ENCODE results near the gene PTPRJ. TPM values are rescaled to one million over a fixed set of nuclear protein-coding genes. Genes with fewer than 3 reads are reported as not detected.

The PTPRJ gene
- total and polyA plus RNA-seq, 2 donors (not counting 1 experiment from before 2014, with no cell fraction given): 5.3 to 5.8 TPM

GRCh38 chr11:48169717-48170116, 189.4 kb downstream of the PTPRJ start:
- H3K79me2 ChIP-seq (ENCODE audit: control insufficient read depth, insufficient read depth, low read length): no peaks in the 10 kb centered on the region
- no peak overlapping the region for H3K4me3 ChIP-seq (replicated peaks in 1 of 4; ENCODE audit: control extremely low read depth in 1 of 4, insufficient read depth in 1 of 4, low read depth in 3 of 4, low read length in 4 of 4)
- no peak for TF ChIP-seq CTCF (conservative IDR thresholded peaks at IDR 0.05 in 1 of 2, IDR thresholded peaks at IDR 0.05 in 1 of 2; ENCODE audit: low read depth in 1 of 2, low read length in 2 of 2)
- no peak for TF ChIP-seq EZH2 (IDR thresholded peaks at IDR 0.05; ENCODE audit: low read length, missing control alignments)
- no peaks in the 10 kb centered on the region for H3K9me3 ChIP-seq (ENCODE audit: control insufficient read depth, insufficient read depth, low read depth, low read length)
- no peaks in the 10 kb centered on the region for H4K20me1 ChIP-seq (ENCODE audit: control insufficient read depth, extremely low read depth, insufficient read depth, low read length)
- peak overlapping the region; percentile 66 for H2AFZ ChIP-seq (ENCODE audit: low read length)
- peaks cover 20% of the 10 kb centered on the region for H3K4me1 ChIP-seq (ENCODE audit: control insufficient read depth, extremely low read depth, insufficient read depth, low read length)
- H3K36me3 ChIP-seq (ENCODE audit: control insufficient read depth, insufficient read depth, low read length): no peaks in the 10 kb centered on the region
- H3K4me2 ChIP-seq (ENCODE audit: extremely low read depth, insufficient read depth, low read length): no peak overlapping the region
- no peak overlapping the region for H3K9ac ChIP-seq (ENCODE audit: insufficient read depth, low read length)
- H3K27me3 ChIP-seq (ENCODE audit: control insufficient read depth, insufficient read depth, low read length): no peaks in the 10 kb centered on the region
- peak; percentile 31 to 62 for DNase-seq (ENCODE audit: low read depth in 2 of 2)
- H3K27ac ChIP-seq (ENCODE audit: insufficient read depth, low read length): peak overlapping the region; percentile 81

- Histone ChIP-seq H3K4me2 (ENCODE audit: extremely low read depth, insufficient read depth, low read length) (peak overlapping the region; percentile 56), H3K27ac (ENCODE audit: insufficient read depth, low read length) (peak overlapping the region; percentile 81), H3K79me2 (ENCODE audit: control insufficient read depth, insufficient read depth, low read length) (no peaks in the 10 kb centered on the region), H3K27me3 (ENCODE audit: control insufficient read depth, insufficient read depth, low read length) (no peaks in the 10 kb centered on the region), H3K4me3 (replicated peaks in 1 of 4; ENCODE audit: control extremely low read depth in 1 of 4, insufficient read depth in 1 of 4, low read depth in 3 of 4, low read length in 4 of 4) (no peak overlapping the region), H2AFZ (ENCODE audit: low read length) (peak overlapping the region; percentile 66), H3K9me3 (ENCODE audit: control insufficient read depth, insufficient read depth, low read depth, low read length) (no peaks in the 10 kb centered on the region), H3K36me3 (ENCODE audit: control insufficient read depth, insufficient read depth, low read length) (no peaks in the 10 kb centered on the region), H3K9ac (ENCODE audit: insufficient read depth, low read length) (peak overlapping the region; percentile 5), H4K20me1 (ENCODE audit: control insufficient read depth, extremely low read depth, insufficient read depth, low read length) (no peaks in the 10 kb centered on the region), H3K4me1 (ENCODE audit: control insufficient read depth, extremely low read depth, insufficient read depth, low read length) (peaks cover 20% of the 10 kb centered on the region)
- DNase-seq (ENCODE audit: low read depth in 2 of 2): peak; percentile 35 to 47
- TF ChIP-seq EZH2 (IDR thresholded peaks at IDR 0.05; ENCODE audit: low read length, missing control alignments) (no peak), CTCF (conservative IDR thresholded peaks at IDR 0.05 in 1 of 2, IDR thresholded peaks at IDR 0.05 in 1 of 2; ENCODE audit: low read depth in 1 of 2, low read length in 2 of 2) (no peak)
Measured at GRCh38 chr11:48170241-48171233, 190.2 kb downstream of the PTPRJ start.

- no peaks in the 10 kb centered on the region for H3K27me3 ChIP-seq (ENCODE audit: control insufficient read depth, insufficient read depth, low read length)
- TF ChIP-seq EZH2 (IDR thresholded peaks at IDR 0.05; ENCODE audit: low read length, missing control alignments) (no peak), CTCF (conservative IDR thresholded peaks at IDR 0.05 in 1 of 2, IDR thresholded peaks at IDR 0.05 in 1 of 2; ENCODE audit: low read depth in 1 of 2, low read length in 2 of 2) (peak; percentile 98 to 99)
- no peaks in the 10 kb centered on the region for H3K79me2 ChIP-seq (ENCODE audit: control insufficient read depth, insufficient read depth, low read length)
- H3K9ac ChIP-seq (ENCODE audit: insufficient read depth, low read length): no peak overlapping the region
- peak overlapping the region; percentile 34 for H2AFZ ChIP-seq (ENCODE audit: low read length)
- peak; percentile 52 to 71 for DNase-seq (ENCODE audit: low read depth in 2 of 2)
- peak overlapping the region; percentile 61 for H3K4me2 ChIP-seq (ENCODE audit: extremely low read depth, insufficient read depth, low read length)
- H3K4me3 ChIP-seq (replicated peaks in 1 of 4; ENCODE audit: control extremely low read depth in 1 of 4, insufficient read depth in 1 of 4, low read depth in 3 of 4, low read length in 4 of 4): peak overlapping the region in 2 of 4 experiments; percentile 27 to 32
- H3K36me3 ChIP-seq (ENCODE audit: control insufficient read depth, insufficient read depth, low read length): no peaks in the 10 kb centered on the region
- no peaks in the 10 kb centered on the region for H4K20me1 ChIP-seq (ENCODE audit: control insufficient read depth, extremely low read depth, insufficient read depth, low read length)
- H3K27ac ChIP-seq (ENCODE audit: insufficient read depth, low read length): no peak overlapping the region
- peaks cover 20% of the 10 kb centered on the region for H3K4me1 ChIP-seq (ENCODE audit: control insufficient read depth, extremely low read depth, insufficient read depth, low read length)
- no peaks in the 10 kb centered on the region for H3K9me3 ChIP-seq (ENCODE audit: control insufficient read depth, insufficient read depth, low read depth, low read length)
Measured at GRCh38 chr11:48172818-48173609, 192.7 kb downstream of the PTPRJ start.
